Activated naive CD8-positive, alpha-beta T cell (primary cell): ENCODE measurements around the gene PANK3.
"Not testable (repeated sequence)": the region's sequence is repeated elsewhere in the genome, so short reads cannot be mapped to it uniquely, and the experiment has no call there.

Source experiments
- H3K27ac Mint-ChIP-seq: one replicate; pipeline ENCODE4 v1.8.0; 2021; ENCODE audit warnings: mixed read lengths
- H3K27me3 Mint-ChIP-seq: one replicate; pipeline ENCODE4 v1.8.0; 2021; ENCODE audit warnings: mixed read lengths
- H3K36me3 Mint-ChIP-seq: one replicate; pipeline ENCODE4 v1.8.0; 2021; ENCODE audit warnings: mixed read lengths
- H3K4me1 Mint-ChIP-seq: one replicate; pipeline ENCODE4 v1.8.0; 2021; ENCODE audit warnings: low read depth, mixed read lengths
- H3K4me3 Mint-ChIP-seq: one replicate; pipeline ENCODE4 v1.8.0; 2021; ENCODE audit warnings: mild to moderate bottlenecking, mixed read lengths
- H3K9me3 Mint-ChIP-seq: one replicate; pipeline ENCODE4 v1.8.0; 2021; ENCODE audit warnings: low read depth, mixed read lengths

Gene PANK3

GRCh38 chr5:168549554-168549953 is 29.6 kb downstream of the PANK3 start:
- Mint-ChIP-seq H3K9me3 (no peaks in the 10 kb centered on the region), H3K27ac (no peak overlapping the region), H3K4me1 (peaks cover 1% of the 10 kb centered on the region), H3K36me3 (peaks cover 22% of the 10 kb centered on the region), H3K4me3 (no peak overlapping the region), H3K27me3 (no peaks in the 10 kb centered on the region)

- no peaks in the 10 kb centered on the region for H3K36me3 Mint-ChIP-seq
- H3K4me3 Mint-ChIP-seq = no peak overlapping the region
- no peak overlapping the region for H3K27ac Mint-ChIP-seq
- H3K9me3 Mint-ChIP-seq = no peaks in the 10 kb centered on the region
- peaks cover 5% of the 10 kb centered on the region for H3K27me3 Mint-ChIP-seq
- H3K4me1 Mint-ChIP-seq = no peaks in the 10 kb centered on the region
These were observed 42.0 kb downstream of the PANK3 start for GRCh38 chr5:168537176-168537575.

- not testable (repeated sequence) for H3K9me3 Mint-ChIP-seq, H3K36me3 Mint-ChIP-seq, H3K4me1 Mint-ChIP-seq, H3K27ac Mint-ChIP-seq, H3K4me3 Mint-ChIP-seq
- peaks cover 21% of the 10 kb centered on the region for H3K27me3 Mint-ChIP-seq
These were observed 44.8 kb downstream of the PANK3 start for GRCh38 chr5:168534351-168534750.

GRCh38 chr5:168531987-168532864 is 46.9 kb downstream of the PANK3 start:
- H3K9me3 Mint-ChIP-seq = no peaks in the 10 kb centered on the region
- H3K36me3 Mint-ChIP-seq = peaks cover 3% of the 10 kb centered on the region
- H3K27ac Mint-ChIP-seq = no peak overlapping the region
- peaks cover 12% of the 10 kb centered on the region for H3K4me1 Mint-ChIP-seq
- peaks cover 27% of the 10 kb centered on the region for H3K27me3 Mint-ChIP-seq
- H3K4me3 Mint-ChIP-seq = no peak overlapping the region

- peaks cover 27% of the 10 kb centered on the region for H3K27me3 Mint-ChIP-seq
- no peaks in the 10 kb centered on the region for H3K9me3 Mint-ChIP-seq
- no peak overlapping the region for H3K27ac Mint-ChIP-seq
- peaks cover 3% of the 10 kb centered on the region for H3K36me3 Mint-ChIP-seq
- no peak overlapping the region for H3K4me3 Mint-ChIP-seq
- H3K4me1 Mint-ChIP-seq = peaks cover 12% of the 10 kb centered on the region
These were observed 48.0 kb downstream of the PANK3 start for GRCh38 chr5:168531191-168531590.

GRCh38 chr5:168530621-168531150 is 48.5 kb downstream of the PANK3 start:
- H3K36me3 Mint-ChIP-seq = peaks cover 3% of the 10 kb centered on the region
- peaks cover 12% of the 10 kb centered on the region for H3K4me1 Mint-ChIP-seq
- peak overlapping the region; percentile 73 for H3K4me3 Mint-ChIP-seq
- H3K27me3 Mint-ChIP-seq = peaks cover 27% of the 10 kb centered on the region
- H3K27ac Mint-ChIP-seq = no peak overlapping the region
- no peaks in the 10 kb centered on the region for H3K9me3 Mint-ChIP-seq

- H3K27me3 Mint-ChIP-seq = peaks cover 27% of the 10 kb centered on the region
- H3K9me3 Mint-ChIP-seq = no peaks in the 10 kb centered on the region
- H3K36me3 Mint-ChIP-seq = peaks cover 4% of the 10 kb centered on the region
- peaks cover 12% of the 10 kb centered on the region for H3K4me1 Mint-ChIP-seq
- H3K27ac Mint-ChIP-seq = no peak overlapping the region
- peak overlapping the region; percentile 73 for H3K4me3 Mint-ChIP-seq
These were observed 49.6 kb downstream of the PANK3 start for GRCh38 chr5:168529374-168530234.

GRCh38 chr5:168528521-168529373 is 50.4 kb downstream of the PANK3 start, which contains the start of gene FBLL1:
TSS of gene FBLL1 (plus strand) at chr5:168529305. CDS start at chr5:168529505, 200 bp downstream.
- H3K27ac Mint-ChIP-seq = no peak within 1 kb of the TSS

GRCh38 chr5:168527756-168528295 is 51.3 kb downstream of the PANK3 start:
- H3K4me3 Mint-ChIP-seq = peak overlapping the region; percentile 87
- H3K27ac Mint-ChIP-seq = no peak overlapping the region
- H3K36me3 Mint-ChIP-seq = peaks cover 5% of the 10 kb centered on the region
- peaks cover 21% of the 10 kb centered on the region for H3K27me3 Mint-ChIP-seq
- H3K4me1 Mint-ChIP-seq = peaks cover 12% of the 10 kb centered on the region
- H3K9me3 Mint-ChIP-seq = no peaks in the 10 kb centered on the region

More at GRCh38 chr5:168528521-168529373, 50.4 kb downstream of the PANK3 start, which contains the start of gene FBLL1:
- Mint-ChIP-seq H3K27me3 (peaks cover 26% of the 10 kb centered on the region), H3K36me3 (peaks cover 5% of the 10 kb centered on the region), H3K4me3 (peak within 1 kb of the TSS; percentile 87), H3K4me1 (peaks cover 12% of the 10 kb centered on the region), H3K9me3 (no peaks in the 10 kb centered on the region)

GRCh38 chr5:168525856-168526255 is 53.3 kb downstream of the PANK3 start:
- Mint-ChIP-seq H3K4me1 (peaks cover 12% of the 10 kb centered on the region), H3K4me3 (no peak overlapping the region), H3K9me3 (no peaks in the 10 kb centered on the region), H3K27me3 (peaks cover 15% of the 10 kb centered on the region), H3K27ac (no peak overlapping the region), H3K36me3 (peaks cover 5% of the 10 kb centered on the region)

- Mint-ChIP-seq H3K9me3 (no peaks in the 10 kb centered on the region), H3K4me3 (no peak overlapping the region), H3K36me3 (peaks cover 37% of the 10 kb centered on the region), H3K4me1 (no peaks in the 10 kb centered on the region), H3K27me3 (no peaks in the 10 kb centered on the region), H3K27ac (no peak overlapping the region)
These were observed 65.2 kb downstream of the PANK3 start for GRCh38 chr5:168513861-168514428.

- no peaks in the 10 kb centered on the region for H3K9me3 Mint-ChIP-seq
- no peak overlapping the region for H3K27ac Mint-ChIP-seq
- H3K27me3 Mint-ChIP-seq = no peaks in the 10 kb centered on the region
- no peak overlapping the region for H3K4me3 Mint-ChIP-seq
- H3K36me3 Mint-ChIP-seq = no peaks in the 10 kb centered on the region
- no peaks in the 10 kb centered on the region for H3K4me1 Mint-ChIP-seq
These were observed 76.5 kb downstream of the PANK3 start for GRCh38 chr5:168502563-168503237.
